ENCODE data around the gene RIN1. TPM values are rescaled to one million over a fixed set of nuclear protein-coding genes. Genes with fewer than 3 reads are reported as not detected.
A peak's percentile ranks its signal among the peaks of the same experiment; 100 is the strongest.

RIN1 gene
- total RNA-seq, 4 donors from 2014 or later, result 22.3 to 37.2 (median 27.6) TPM

- TF ChIP-seq POLR2A (IDR thresholded peaks at IDR 0.05), result no peak
- TF ChIP-seq CTCF (IDR thresholded peaks at IDR 0.05), result no peak
- H3K9me3 ChIP-seq, result no peaks in the 10 kb centered on the region
- no peaks in the 10 kb centered on the region for H3K36me3 ChIP-seq
- peak overlapping the region; percentile 6 to 68 (median 60) for H3K4me3 ChIP-seq
- no peak for DNase-seq
- WGBS, 2 donors, result 82 to 86% methylated on average over 10 to 14 of the region's 14 CpGs
- peaks cover 0 to 32% (median 0%) of the 10 kb centered on the region in 4 donors for H3K27me3 ChIP-seq
- intact Hi-C loops (cut with DNase I), result no loop called here
- H3K27ac ChIP-seq, result peak overlapping the region; percentile 83 to 92 (median 89)
- H3K4me1 ChIP-seq, result peaks cover 44 to 83% (median 56%) of the 10 kb centered on the region in 3 donors
Observed at GRCh38 chr11:66315498-66315885, 20.7 kb downstream of the RIN1 start.

GRCh38 chr11:66314561-66315497 is 21.4 kb downstream of the RIN1 start:
- no peak for TF ChIP-seq CTCF (IDR thresholded peaks at IDR 0.05)
- no peak for TF ChIP-seq POLR2A (IDR thresholded peaks at IDR 0.05)
- Histone ChIP-seq H3K27ac (peak overlapping the region; percentile 83 to 92 (median 89)), H3K4me1 (peaks cover 44 to 83% (median 56%) of the 10 kb centered on the region in 3 donors), H3K4me3 (peak overlapping the region in 3 of 4 donors; percentile 56 to 68 (median 63)), H3K9me3 (no peaks in the 10 kb centered on the region), H3K36me3 (no peaks in the 10 kb centered on the region), H3K27me3 (peaks cover 0 to 32% (median 0%) of the 10 kb centered on the region in 4 donors)
- WGBS, 2 donors, result 73 to 83% methylated on average over 4 to 7 of the region's 17 CpGs
- no peak for DNase-seq
- intact Hi-C loops (cut with DNase I), result no loop called here

- intact Hi-C loops (cut with DNase I), result no loop called here
- Histone ChIP-seq H3K4me1 (peaks cover 43 to 79% (median 52%) of the 10 kb centered on the region in 3 donors), H3K4me3 (peak overlapping the region in 3 of 4 donors; percentile 56 to 68 (median 63)), H3K36me3 (no peaks in the 10 kb centered on the region), H3K27me3 (peaks cover 0 to 32% (median 0%) of the 10 kb centered on the region in 4 donors), H3K9me3 (no peaks in the 10 kb centered on the region), H3K27ac (peak overlapping the region; percentile 83 to 92 (median 89))
- no peak for DNase-seq
- no peak for TF ChIP-seq CTCF (IDR thresholded peaks at IDR 0.05)
- no peak for TF ChIP-seq POLR2A (IDR thresholded peaks at IDR 0.05)
- 75 to 82% methylated on average over 1 of the region's 1 CpG for WGBS, 2 donors
Observed at GRCh38 chr11:66314186-66314501, 22.1 kb downstream of the RIN1 start.

GRCh38 chr11:66313321-66314185 is 22.7 kb downstream of the RIN1 start:
- 61 to 68% methylated on average over 5 to 6 of the region's 38 CpGs for WGBS, 2 donors
- Histone ChIP-seq H3K4me1 (peaks cover 38 to 73% (median 46%) of the 10 kb centered on the region in 3 donors), H3K4me3 (peak overlapping the region; percentile 15 to 68 (median 60)), H3K36me3 (no peaks in the 10 kb centered on the region), H3K27me3 (peaks cover 0 to 32% (median 0%) of the 10 kb centered on the region in 4 donors), H3K27ac (peak overlapping the region; percentile 83 to 92 (median 89)), H3K9me3 (no peaks in the 10 kb centered on the region)
- DNase-seq, result no peak
- TF ChIP-seq CTCF (IDR thresholded peaks at IDR 0.05), result no peak
- no peak for TF ChIP-seq POLR2A (IDR thresholded peaks at IDR 0.05)
- intact Hi-C loops (cut with DNase I), result no loop called here
